ENCODE results near the gene KDM6A. TPM values are rescaled to one million over a fixed set of nuclear protein-coding genes. Genes with fewer than 3 reads are reported as not detected.
"Not testable (repeated sequence)": the region's sequence is repeated elsewhere in the genome, so short reads cannot be mapped to it uniquely, and the experiment has no call there.

Gene KDM6A
- total and polyA plus RNA-seq, 2 of the 13 experiments (the other 11 are each of a cell fraction or from before 2014, with no cell fraction given) = 16.7 to 18.2 TPM

- Histone ChIP-seq H3K4me1 (ENCODE audit: insufficient read depth, low read length) (0 out of 2 replicates have a peak, but pooled peaks cover 7% of the 10 kb centered on the region), H3K27ac (ENCODE audit: extremely low read length, insufficient read depth, low read length) (no peak overlapping the region), H3K4me3 (replicated peaks in 1 of 3; ENCODE audit: insufficient read depth in 1 of 3, low read depth in 2 of 3, low read length in 3 of 3) (no peak overlapping the region), H4K20me1 (ENCODE audit: insufficient read depth, low read length) (no peaks in the 10 kb centered on the region), H2AFZ (ENCODE audit: low read length) (no peak overlapping the region), H3K79me2 (ENCODE audit: insufficient read depth, low read length) (no peaks in the 10 kb centered on the region), H3K4me2 (ENCODE audit: low read depth, low read length) (no peak overlapping the region), H3K27me3 (ENCODE audit: control insufficient read depth in 1 of 2, insufficient read depth in 2 of 2, low read length in 2 of 2) (no peaks in the 10 kb centered on the region), H3K9ac (ENCODE audit: insufficient read depth, low read depth, low read length) (no peak overlapping the region), H3K9me3 (ENCODE audit: low read length) (no peaks in the 10 kb centered on the region), H3K36me3 (replicated peaks in 1 of 2; ENCODE audit: control insufficient read depth in 1 of 2, insufficient read depth in 2 of 2, low read length in 2 of 2) (no peaks in the 10 kb centered on the region)
- TF ChIP-seq YEATS2 (CRISPR knock-in tag; IDR thresholded peaks at IDR 0.05; ENCODE audit: borderline replicate concordance) (no peak), HOXA5 (CRISPR knock-in tag; IDR thresholded peaks at IDR 0.05) (no peak), ZNF773 (CRISPR knock-in tag; IDR thresholded peaks at IDR 0.05; ENCODE audit: borderline replicate concordance) (no peak), SRY (CRISPR knock-in tag; IDR thresholded peaks at IDR 0.05) (no peak), THAP11 (CRISPR knock-in tag; IDR thresholded peaks at IDR 0.05) (no peak), ZEB1 (IDR thresholded peaks at IDR 0.05; ENCODE audit: insufficient replicate concordance, low read depth) (no peak), ZBTB4 (CRISPR knock-in tag; IDR thresholded peaks at IDR 0.05; ENCODE audit: borderline replicate concordance) (no peak), ADNP (CRISPR knock-in tag; IDR thresholded peaks at IDR 0.05) (no peak), ZNF451 (CRISPR knock-in tag; IDR thresholded peaks at IDR 0.05) (no peak), ZNF18 (CRISPR knock-in tag; IDR thresholded peaks at IDR 0.05; ENCODE audit: insufficient replicate concordance) (no peak), ZNF652 (CRISPR knock-in tag; IDR thresholded peaks at IDR 0.05; ENCODE audit: borderline replicate concordance, low read depth) (no peak), ZNF513 (CRISPR knock-in tag; conservative IDR thresholded peaks at IDR 0.05) (no peak)
- CTCF ChIA-PET (ENCODE audit: low intra/inter-chr PET ratio, low total read pairs) = no interaction called here
- POLR2A ChIA-PET = no interaction called here
- intact Hi-C loops (cut with micrococcal nuclease; ENCODE audit: unreplicated experiment) (no loop called here), in situ Hi-C loops (cut with HindIII; ENCODE audit: extremely low pct_ligation_motif_present, low pct_unique_long_range_greater_than_20kb) (no loop called here)
- FAIRE-seq (no peak), ATAC-seq (no peak), DNase-seq (ENCODE audit: low spot score) (no peak)
- no TSS peak for BruUV-seq (replicated peaks)
- WGBS (ENCODE audit: low lambda C conversion rate) = 86% methylated on average over 17 of the region's 26 CpGs
Observed at GRCh38 chrX:44844204-44844603, 28.8 kb upstream of the KDM6A start.

GRCh38 chrX:44850891-44851290 is 22.1 kb upstream of the KDM6A start:
- FAIRE-seq; BruUV-seq (replicated peaks); DNase-seq (ENCODE audit: low spot score); H3K4me1 ChIP-seq (ENCODE audit: insufficient read depth, low read length); H4K20me1 ChIP-seq (ENCODE audit: insufficient read depth, low read length); H3K27ac ChIP-seq (ENCODE audit: extremely low read length, insufficient read depth, low read length); H3K27me3 ChIP-seq (ENCODE audit: control insufficient read depth in 1 of 2, insufficient read depth in 2 of 2, low read length in 2 of 2); H3K4me2 ChIP-seq (ENCODE audit: low read depth, low read length); H3K4me3 ChIP-seq (replicated peaks in 1 of 3; ENCODE audit: insufficient read depth in 1 of 3, low read depth in 2 of 3, low read length in 3 of 3); in situ Hi-C loops (cut with HindIII; ENCODE audit: extremely low pct_ligation_motif_present, low pct_unique_long_range_greater_than_20kb); H3K9ac ChIP-seq (ENCODE audit: insufficient read depth, low read depth, low read length); H3K36me3 ChIP-seq (replicated peaks in 1 of 2; ENCODE audit: control insufficient read depth in 1 of 2, insufficient read depth in 2 of 2, low read length in 2 of 2); CTCF ChIA-PET (ENCODE audit: low intra/inter-chr PET ratio, low total read pairs); intact Hi-C loops (cut with micrococcal nuclease; ENCODE audit: unreplicated experiment); POLR2A ChIA-PET; ATAC-seq; H3K79me2 ChIP-seq (ENCODE audit: insufficient read depth, low read length); H3K9me3 ChIP-seq (ENCODE audit: low read length); H2AFZ ChIP-seq (ENCODE audit: low read length): not testable (repeated sequence)
- WGBS (ENCODE audit: low lambda C conversion rate) = 50% methylated on average over 4 of the region's 6 CpGs
